ACHN (cell line): ENCODE measurements around the gene WDR12.

Experiments used
- DNase-seq: peaks from one replicate; pipeline ENCODE4 v3.0.0-alpha.2; 2015
- in situ Hi-C: cut with HindIII; loops from 2 replicates; pipeline ENCODE4 v1.10.0; 2017; ENCODE audit warnings: low sequenced_read_pairs, low pct_ligation_motif_present, low pct_unique_long_range_greater_than_20kb

The WDR12 gene

GRCh38 chr2:202831242-202832220 is 79.9 kb downstream of the WDR12 start:
- in situ Hi-C loops, result no loop called here
- DNase-seq, result peak; percentile 74

GRCh38 chr2:202824901-202825300 is 86.6 kb downstream of the WDR12 start:
- in situ Hi-C loops, result no loop called here

More at GRCh38 chr2:202824901-202825300, 86.6 kb downstream of the WDR12 start:
- DNase-seq, result no peak
